GM21619 (cell line): ENCODE measurements around the gene COL28A1.
"Not testable (repeated sequence)": the region's sequence is repeated elsewhere in the genome, so short reads cannot be mapped to it uniquely, and the experiment has no call there.

Experiments used
- ATAC-seq: cut with Tn5 transposase; IDR thresholded peaks from one replicate; pipeline ENCODE4 v1.9.1; 2021; ENCODE audit not compliant: unreplicated experiment

Gene COL28A1

DNA sequence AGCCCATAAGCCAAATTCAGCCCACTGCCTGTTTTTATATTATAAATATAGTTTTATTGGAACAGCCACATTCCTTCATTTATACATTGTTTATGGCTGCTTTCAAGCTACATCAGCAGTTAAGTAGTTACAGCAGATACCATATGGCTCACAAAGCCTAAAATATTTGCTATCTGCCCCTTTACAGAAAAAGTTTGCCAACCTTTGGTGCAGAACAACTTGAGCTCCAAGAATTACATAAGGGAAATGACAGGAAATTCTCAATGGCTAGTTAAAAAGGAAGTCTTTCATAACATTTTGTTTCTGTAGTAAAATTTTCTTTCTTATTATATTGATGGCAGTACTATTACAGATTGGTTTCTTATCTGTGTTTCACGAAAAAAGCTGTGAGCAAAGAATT lies 59.3 kb downstream of the COL28A1 start:
- no peak for ATAC-seq

DNA sequence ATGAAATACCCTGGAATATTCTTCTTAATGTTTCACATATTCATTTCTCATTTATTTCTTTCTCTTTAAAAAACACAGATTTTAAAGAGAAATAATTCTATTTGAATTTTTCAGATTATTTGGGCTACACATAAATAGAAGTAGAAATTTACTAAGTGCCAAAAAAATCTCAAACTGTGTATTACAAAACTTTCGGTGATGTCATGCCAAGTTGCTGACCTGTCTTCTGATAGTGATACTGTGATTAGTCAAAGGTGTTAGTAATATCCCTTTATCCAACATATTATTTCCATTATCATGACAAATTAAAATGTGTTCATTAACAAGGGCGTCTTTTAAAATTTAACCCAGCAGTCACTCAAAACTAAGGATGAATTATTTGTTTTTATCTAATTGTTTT lies 60.1 kb downstream of the COL28A1 start:
- ATAC-seq, result no peak

DNA sequence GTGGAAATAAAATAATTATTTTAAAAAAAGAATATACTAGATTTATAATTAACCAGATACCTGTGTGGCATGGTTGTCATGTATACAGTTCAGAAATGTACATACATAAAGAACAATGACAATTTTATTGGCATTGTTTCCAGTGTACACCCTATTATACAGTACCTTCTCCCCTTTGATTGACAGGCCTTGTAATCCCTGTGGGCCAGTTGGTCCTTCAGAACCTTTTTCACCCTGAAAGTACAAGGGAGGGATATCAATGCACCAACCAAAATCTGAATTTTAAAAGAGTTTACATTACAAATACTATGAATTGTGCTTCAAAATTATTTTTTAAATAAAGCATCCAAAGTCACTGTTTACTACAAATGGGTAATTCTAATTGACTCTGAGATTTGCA lies 61.2 kb downstream of the COL28A1 start:
- no peak for ATAC-seq

DNA sequence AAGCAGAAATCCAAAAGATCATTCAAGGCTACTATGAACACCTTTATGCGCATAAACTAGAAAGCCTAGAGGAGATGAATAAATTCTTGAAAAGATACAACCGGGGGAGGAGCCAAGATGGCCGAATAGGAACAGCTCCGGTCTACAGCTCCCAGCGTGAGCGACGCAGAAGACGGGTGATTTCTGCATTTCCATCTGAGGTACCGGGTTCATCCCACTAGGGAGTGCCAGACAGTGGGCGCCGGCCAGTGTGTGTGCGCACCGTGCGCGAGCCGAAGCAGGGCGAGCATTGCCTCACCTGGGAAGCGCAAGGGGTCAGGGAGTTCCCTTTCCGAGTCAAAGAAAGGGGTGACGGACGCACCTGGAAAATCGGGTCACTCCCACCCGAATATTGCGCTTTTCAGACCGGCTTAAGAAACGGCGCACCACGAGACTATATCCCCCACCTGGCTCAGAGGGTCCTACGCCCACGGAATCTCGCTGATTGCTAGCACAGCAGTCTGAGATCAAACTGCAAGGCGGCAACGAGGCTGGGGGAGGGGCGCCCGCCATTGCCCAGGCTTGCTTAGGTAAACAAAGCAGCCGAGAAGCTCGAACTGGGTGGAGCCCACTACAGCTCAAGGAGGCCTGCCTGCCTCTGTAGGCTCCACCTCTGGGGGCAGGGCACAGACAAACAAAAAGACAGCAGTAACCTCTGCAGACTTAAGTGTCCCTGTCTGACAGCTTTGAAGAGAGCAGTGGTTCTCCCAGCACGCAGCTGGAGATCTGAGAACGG lies 70.5 kb downstream of the COL28A1 start:
- ATAC-seq, result not testable (repeated sequence)

DNA sequence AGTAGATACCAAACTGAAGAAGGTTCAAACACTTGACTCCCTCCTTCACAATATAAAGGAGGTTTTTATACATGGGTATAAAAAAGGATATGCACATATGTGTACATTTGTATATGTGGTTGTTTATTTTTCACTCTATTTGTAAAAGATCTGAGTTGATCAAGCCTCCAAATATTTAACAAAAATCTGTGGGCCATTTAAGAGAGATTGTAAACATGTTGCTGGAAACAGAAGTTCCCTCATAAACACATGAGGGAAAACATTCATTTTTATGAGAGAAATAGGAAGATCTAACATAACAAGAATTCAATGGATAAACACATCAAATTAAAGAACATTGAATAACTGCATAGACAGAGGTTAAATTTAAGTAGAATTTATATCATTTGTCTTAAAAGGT lies 81.7 kb downstream of the COL28A1 start:
- ATAC-seq, result no peak

DNA sequence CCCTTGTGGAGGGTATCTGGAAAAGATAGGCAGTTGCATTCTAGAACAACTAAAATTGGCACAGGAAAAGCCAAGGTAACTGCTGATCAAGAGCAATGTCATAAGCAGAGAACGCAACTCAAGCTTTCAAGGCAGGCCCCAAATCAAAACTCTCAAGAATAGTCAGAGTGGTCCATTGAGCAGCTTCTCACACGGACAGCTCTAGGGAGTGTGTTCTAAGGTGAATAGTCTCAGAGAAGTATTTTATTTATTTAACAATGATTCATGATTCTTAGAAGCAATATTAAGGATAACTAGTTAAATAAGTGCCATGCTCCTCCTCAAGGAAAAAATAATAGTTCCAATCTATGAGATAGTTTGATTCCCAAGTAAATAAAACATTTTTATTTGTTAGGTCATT lies 83.0 kb downstream of the COL28A1 start:
- no peak for ATAC-seq

DNA sequence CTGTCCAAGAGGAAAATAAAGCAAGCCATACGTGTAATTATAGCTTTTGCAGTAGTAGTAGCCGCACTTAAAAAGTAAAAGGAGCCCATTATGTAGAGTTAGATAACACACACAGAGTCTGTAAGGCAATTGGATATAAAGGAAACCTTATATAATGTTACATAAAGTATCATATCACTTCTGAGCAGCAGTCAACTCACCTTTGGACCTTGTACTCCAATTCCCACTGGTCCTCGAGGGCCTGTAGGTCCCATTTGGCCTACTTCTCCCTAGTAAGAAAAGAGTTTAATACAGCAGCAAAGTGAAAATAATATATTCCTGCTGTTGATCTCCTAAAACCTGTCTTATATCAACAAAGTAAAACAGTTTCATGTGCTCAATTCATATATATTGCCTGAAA lies 83.6 kb downstream of the COL28A1 start:
- no peak for ATAC-seq

DNA sequence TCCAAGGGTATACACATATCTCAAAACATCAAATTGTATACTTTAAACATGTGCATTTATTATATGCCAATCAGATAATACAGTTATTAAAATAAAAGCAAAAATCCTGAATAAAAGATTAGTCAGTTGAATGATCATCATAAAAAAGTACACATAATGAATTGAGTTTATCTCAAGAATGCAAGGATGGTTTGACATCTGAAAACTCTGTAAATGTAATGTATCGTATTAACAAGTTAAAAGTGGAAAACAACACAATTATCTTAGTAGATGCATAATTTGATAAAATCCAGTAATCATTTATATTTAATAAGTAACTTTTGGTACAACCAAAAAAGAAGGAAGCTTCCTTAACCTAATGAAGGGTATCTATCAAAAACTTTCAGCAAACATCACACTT lies 86.6 kb downstream of the COL28A1 start:
- no peak for ATAC-seq

DNA sequence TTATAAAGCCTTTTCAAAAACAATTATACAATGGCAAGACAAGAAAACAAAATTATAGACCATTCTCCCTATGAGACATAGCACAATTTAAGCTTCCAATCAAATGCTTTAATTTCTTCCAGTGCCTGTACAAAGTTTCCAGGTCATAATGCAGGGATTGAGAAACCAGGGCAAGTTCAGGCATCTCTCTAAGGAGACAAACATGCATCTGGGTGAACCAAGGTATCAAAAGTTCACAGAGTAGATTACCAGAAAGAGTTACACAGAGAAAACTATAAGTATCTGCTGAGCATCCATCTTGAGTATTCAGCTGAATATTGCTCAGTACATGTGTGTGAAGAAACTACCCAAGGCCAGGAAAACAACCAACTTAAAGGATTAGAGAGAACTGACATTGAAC lies 89.1 kb downstream of the COL28A1 start:
- ATAC-seq, result no peak

DNA sequence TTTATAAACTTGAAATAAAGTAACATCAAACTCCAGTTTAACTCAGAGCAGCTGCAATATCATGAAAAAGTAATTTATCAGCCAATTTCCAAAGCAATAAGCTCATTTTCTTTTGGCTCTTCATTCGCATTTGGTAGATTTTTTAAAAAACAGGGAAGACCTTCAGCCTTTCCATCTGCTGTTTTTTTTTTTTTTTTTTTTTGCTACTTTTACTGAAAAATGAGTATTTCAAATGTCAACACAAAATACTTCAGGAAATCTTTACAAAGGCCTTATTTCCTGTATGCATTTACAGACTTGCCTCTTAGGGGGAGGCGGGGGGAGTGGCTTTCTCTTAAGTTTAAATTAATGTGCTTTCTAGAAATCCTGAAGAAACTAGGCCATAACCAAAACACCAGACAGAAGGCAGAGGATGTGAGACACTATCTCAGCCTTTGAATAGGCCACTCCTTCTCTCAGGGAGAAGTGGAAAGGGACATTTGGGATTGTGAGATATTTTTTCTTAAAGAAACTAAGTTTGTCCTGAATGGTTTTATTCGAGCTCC lies 91.8 kb downstream of the COL28A1 start:
- no peak for ATAC-seq

DNA sequence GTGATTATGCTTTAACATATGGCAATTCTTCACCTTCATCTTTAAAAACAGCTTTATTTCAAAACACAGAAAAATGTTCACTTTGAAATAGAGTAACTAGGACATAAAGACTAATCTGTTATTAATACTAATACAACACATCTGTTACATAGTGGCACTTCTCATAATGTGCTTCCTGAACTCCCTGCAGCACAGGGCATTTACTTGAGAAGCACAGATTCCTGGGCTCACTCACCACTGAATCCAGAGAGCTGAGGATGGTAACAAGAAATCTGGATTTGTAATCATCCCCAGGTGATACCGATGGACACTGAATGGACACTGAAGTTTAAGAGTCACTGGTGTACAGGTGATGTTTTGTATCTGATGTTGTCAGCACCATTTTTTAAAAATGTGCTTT lies 96.1 kb downstream of the COL28A1 start:
- no peak for ATAC-seq

DNA sequence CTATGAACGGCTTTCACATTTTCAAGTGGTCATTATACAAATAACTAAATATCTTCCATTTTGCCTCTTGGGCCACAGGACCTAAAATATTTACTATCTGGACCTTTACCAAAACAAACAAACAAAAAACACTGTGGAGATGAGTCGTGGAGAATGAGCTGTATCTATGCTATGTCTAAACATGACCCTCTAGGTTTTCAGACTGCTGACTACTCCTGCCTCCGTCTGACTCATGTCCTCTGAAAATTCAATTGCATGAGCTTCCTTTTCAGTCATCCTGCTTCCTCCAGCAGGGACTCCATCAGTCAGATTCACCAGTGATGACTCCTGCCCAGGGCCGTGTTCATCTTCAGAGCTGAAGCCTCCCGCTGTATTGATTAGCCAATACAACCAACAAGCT lies 96.8 kb downstream of the COL28A1 start:
- no peak for ATAC-seq

DNA sequence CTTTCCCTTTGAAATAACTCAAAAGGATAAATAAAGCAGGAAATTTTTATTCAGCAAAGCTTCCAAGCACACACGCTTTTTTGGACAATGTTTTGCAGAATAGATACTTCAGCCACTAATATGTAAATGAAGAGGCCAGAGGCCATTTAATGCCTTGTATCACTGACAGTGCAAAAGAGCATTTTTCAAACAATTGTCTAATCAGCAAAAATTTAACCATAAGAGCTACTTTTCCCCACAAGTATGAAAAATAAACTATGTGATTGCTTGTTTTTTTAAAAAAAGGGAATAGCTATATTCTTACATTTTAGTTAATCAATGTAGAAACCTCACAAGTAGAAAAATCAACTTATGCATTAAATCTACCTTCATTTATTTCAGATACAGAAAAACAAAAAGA lies 99.7 kb downstream of the COL28A1 start:
- no peak for ATAC-seq

DNA sequence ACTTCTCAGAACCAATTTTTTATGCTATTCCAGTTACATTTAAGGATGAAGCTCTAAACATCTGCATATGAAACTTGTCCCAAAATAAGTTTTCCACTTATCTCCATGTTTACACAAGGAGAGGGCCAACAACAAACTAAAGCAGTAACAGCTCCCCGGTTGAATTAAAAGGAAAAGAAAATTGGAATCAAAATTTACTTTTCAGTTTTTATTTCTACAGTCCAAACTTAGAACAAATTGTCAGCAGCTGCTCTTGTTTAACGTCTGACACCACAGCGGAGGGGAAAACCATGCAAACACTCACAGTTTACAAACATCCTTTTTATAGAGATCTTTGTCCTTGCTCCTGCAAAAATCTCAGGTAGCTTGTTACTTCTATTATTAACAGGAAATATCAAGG lies 101.3 kb downstream of the COL28A1 start:
- no peak for ATAC-seq

DNA sequence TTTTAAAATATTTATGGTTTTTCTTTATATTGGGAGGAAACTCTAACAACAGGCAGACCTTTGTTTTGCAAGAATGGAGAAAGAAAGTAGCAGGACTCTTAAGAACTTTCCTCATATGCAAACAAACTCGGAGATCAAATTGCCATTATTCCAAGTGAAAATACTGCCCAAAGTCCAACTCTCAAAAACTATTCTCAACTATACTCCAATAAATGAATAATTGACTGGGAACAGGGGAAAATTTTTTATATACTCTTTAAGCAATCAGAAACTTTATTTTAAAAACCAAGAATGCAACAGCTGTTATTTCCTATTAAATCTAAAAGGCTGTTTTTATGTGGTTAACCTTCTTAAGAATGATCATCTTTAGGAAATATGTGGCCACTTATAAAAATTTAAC lies 101.9 kb downstream of the COL28A1 start:
- ATAC-seq, result no peak

DNA sequence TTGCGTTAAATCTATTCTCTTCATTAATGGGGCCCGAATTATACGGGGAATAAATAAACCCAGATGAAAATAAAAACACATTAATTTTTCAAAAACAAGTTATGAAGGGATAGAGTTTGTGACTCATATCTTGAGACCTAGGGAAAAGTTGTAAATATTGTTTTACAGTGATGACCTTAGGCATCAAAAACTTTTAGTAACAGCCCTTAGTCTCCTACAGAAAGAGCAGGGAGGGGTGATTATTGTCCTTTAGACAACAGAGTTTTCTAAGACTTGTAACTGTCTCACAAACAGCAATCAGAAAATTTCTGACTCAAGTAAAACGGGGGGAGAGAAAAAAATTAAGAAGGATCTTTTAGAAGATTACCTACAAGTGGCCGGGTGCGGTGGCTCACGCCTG lies 102.7 kb downstream of the COL28A1 start:
- ATAC-seq, result no peak

DNA sequence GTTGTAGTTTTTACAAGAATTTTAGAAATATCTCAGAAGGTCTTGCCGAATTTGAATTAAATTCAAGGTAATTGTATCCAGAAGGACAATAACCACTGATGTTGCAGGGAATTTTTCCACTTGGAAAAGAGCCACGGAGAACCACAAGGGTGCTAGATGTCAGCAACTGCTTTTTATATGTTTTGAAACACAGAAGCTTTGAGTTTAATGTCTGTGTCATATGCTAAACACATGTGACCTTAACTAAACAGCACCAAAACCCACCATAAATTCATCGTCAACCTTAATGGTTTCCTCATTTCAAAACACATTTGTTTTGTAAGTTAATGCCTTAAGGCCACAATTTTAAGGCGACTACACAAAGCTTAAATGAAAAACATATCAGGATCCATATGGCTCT lies 106.9 kb downstream of the COL28A1 start:
- no peak for ATAC-seq

DNA sequence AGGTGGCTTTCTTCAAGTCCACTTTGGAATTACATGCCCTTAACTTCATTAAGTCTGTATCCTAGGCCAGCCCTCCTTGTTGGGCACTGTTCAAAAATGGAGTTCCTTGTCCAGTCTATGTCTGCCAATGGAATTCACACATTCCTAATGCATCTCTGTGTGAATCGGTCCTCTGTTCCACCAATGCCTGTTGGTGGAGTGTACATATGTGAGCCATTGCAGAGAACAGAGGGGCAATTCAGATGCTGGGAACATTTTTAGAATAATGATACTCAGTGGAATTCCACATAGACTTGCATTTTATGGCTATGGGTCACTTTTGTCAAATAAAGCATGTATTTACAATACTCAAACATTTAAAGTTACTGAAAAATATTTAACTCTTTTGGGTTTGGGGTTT lies 108.3 kb downstream of the COL28A1 start:
- no peak for ATAC-seq

DNA sequence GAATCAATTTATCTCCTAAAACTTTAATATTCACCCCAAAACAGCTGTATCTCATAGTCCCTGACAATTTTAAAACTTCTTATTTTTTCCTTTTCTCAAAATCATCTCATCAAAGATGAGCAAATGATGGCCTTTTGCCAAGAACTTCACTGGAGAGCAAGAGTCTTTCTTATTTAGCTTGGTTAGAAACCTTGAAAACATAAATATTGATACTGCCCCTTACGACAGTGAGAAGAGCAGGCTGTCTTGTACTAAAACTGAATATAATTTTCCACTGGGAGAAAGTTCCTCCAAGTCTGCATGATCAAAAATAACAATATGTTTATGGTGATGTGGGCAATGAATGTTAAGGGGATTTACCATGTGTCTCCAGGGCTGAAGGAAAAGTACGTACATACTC lies 109.0 kb downstream of the COL28A1 start:
- ATAC-seq, result no peak

DNA sequence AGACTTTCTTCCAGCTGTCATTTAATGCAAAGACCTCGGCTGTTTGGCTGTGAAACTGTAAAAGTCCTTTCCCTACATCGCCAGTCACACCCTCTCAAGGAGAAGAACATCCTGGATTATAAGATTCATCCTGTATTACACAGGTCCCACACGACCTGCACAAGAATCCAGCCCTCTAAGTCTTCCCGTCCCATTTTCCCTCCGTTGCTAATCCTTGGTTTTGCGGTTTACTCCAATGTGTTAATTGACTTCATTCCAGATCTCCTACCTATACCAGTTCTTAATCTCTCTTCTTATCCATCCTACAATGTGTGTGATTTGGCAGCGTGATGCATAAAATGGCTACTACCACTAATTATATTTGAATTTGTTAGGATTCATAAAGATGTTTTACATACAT lies 110.4 kb downstream of the COL28A1 start:
- ATAC-seq, result no peak

DNA sequence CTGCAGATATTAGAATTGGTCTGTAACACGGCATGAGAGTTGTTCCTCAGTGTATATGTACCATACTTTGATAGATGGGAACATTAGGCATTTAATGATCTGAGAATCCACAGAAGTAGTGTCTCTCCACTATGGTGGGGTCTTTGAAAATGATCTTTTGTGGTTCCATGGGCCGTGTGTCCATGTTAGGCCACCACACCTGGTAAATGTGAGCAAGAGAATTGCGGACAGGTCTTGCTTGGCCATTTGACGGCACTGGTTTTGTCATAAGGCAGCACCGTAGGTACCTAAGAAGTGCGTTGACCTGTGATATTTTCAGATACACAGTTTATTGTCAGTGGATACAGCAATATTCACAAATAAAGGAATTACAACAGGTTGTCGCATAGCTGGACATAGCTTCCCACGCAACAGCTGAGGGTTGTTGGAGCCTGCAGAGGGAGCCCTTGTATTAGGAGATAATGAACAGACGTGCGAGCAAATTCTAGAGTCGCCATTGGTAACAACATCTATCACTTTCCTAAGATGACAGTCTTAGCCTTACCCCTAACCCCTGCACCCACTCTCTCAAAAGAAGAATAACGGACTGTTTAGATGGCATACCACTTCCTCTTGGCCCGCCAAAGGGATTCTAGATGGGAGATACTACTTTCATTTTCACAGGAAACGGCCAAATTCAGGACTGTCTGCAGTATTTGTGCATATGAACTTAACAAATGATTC lies 111.4 kb downstream of the COL28A1 start:
- ATAC-seq, result peak; percentile 79

DNA sequence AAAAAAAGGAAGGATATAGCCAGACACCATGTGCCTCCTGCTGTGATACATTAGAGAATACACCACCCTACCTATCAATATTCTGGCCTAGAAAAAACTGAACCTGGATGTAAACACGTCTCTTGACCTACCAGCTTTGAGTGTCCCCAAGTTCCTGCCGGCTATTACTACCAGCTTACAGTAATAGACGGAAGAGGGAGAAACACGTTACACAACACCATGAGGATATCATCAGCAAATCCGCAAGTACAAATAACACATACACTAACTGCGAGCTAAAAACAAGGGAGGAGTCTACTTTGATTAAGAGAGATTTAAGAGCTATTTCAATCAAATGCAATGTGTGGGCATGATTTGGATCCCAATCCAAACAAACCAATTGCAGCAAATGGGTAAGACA lies 113.0 kb downstream of the COL28A1 start:
- no peak for ATAC-seq
